Heart left ventricle (tissue), 16 donors: ENCODE results near the gene NT5DC4. TPM values are rescaled to one million over a fixed set of nuclear protein-coding genes. Genes with fewer than 3 reads are reported as not detected.
A peak's percentile ranks its signal among the peaks of the same experiment; 100 is the strongest.

Source experiments
- ATAC-seq, 4 donors: fragments of 200-7000 bp; cut with Tn5 transposase; one replicate each; pipeline ENCODE4 v1.9.1; 2020 to 2022; ENCODE audit warnings: moderate library complexity in 4 of 4, mild to moderate bottlenecking in 3 of 4, moderate number of reproducible peaks in 1 of 4
- DNase-seq, 5 donors: peaks; one replicate each; pipeline ENCODE4 v3.0.0-alpha.2; 2020
- H3K27ac ChIP-seq, 12 donors: fragments of 200-600 bp; sonication (generic) in 4 of 12; one replicate each; pipeline versions ENCODE4 v1.5.0 to v1.8.0; 2016 to 2022; ENCODE audit warnings: mild to moderate bottlenecking in 2 of 12
- H3K27me3 ChIP-seq, 9 donors: fragments of 200-600 bp; sonication (generic) in 2 of 9; one replicate each; pipeline versions ENCODE4 v1.5.1 to v1.8.0; 2016 to 2022; ENCODE audit warnings: mild to moderate bottlenecking in 3 of 9
- H3K36me3 ChIP-seq, 9 donors: fragments of 200-600 bp; sonication (generic) in 2 of 9; one replicate each; pipeline versions ENCODE4 v1.5.0 to v1.8.0; 2018 to 2022; ENCODE audit warnings: mild to moderate bottlenecking in 2 of 9
- H3K4me1 ChIP-seq, 12 donors: fragments of 200-600 bp; sonication (generic) in 4 of 12; one replicate each; pipeline versions ENCODE4 v1.5.0 to v1.8.0; 2016 to 2022; ENCODE audit warnings: mild to moderate bottlenecking in 3 of 12
- H3K4me3 ChIP-seq, 12 donors: fragments of 200-600 bp; sonication (generic) in 4 of 12; one replicate each; pipeline versions ENCODE4 v1.5.0 to v1.8.0; 2017 to 2022; ENCODE audit warnings: mild to moderate bottlenecking in 9 of 12, moderate library complexity in 4 of 12
- H3K9me3 ChIP-seq, 12 donors: fragments of 200-600 bp; sonication (generic) in 4 of 12; one replicate each; pipeline versions ENCODE4 v1.5.0 to v1.8.0; 2016 to 2022; ENCODE audit warnings: mild to moderate bottlenecking in 1 of 12
- POLR2A ChIP-seq, 2 donors: fragments of 450-650 bp; IDR thresholded peaks; one replicate each; pipeline ENCODE4 v1.6.1; 2017; ENCODE audit warnings: antibody characterized with exemption in 2 of 2, mild to moderate bottlenecking in 2 of 2, moderate library complexity in 2 of 2
- WGBS, 4 donors: extraction: QIAGEN DNeasy Blood & Tissue Kit in 2 of 4; methylation state at CpG; one replicate each; pipeline versions ENCODE4 v1.1.5 to v1.1.7; 2013 to 2018; 5-methylcytosine and 5-hydroxymethylcytosine counted together
- intact Hi-C, 10 donors: fragments of 100-400 bp; cut with DNase I; formaldehyde crosslinking; loops; one replicate each; pipeline versions ENCODE4 v1.11.1 to v1.14.2; 2022
- polyA plus RNA-seq, 2 donors: library from polyadenylated mRNA; stranded (reverse); fragments of 200-250 nt; gene quantifications; one replicate each; pipeline ENCODE4 v1.2.3, GENCODE V29; 2013
- total RNA-seq, 9 donors: library from RNA; depleted of rRNA in 2 of 9; stranded (reverse); fragments of >200 nt in 2 of 9; fragmentation: NEBNext Ultra II Directional in 3 of 9; extraction: Animal tissue kit (Norgen Biotek cat#: 25700) in 3 of 9; gene quantifications; one replicate each; pipeline versions ENCODE4 v1.1.0 to v1.2.4, GENCODE V29; 2016 to 2023
- TF ChIP-seq, protein P1 (sequence below), 12 donors: fragments of 200-600 bp; sonication (generic) in 4 of 12; IDR thresholded peaks; one replicate each; pipeline versions ENCODE4 v1.5.0 to v1.8.0; 2018 to 2022; ENCODE audit warnings: antibody characterized with exemption in 12 of 12, mild to moderate bottlenecking in 5 of 12
- donor health status: ischemic (EF 13 %, LVEDD 7.1; RV severe dilation, severe dysfunction).
- donor health status: healthy with polysubstance abuse.
- donor health status: DM: no; HTN: yes; CAD: no.
- donor health status: DM: no; HTN: no; CAD: no.
- donor health status: ischemic (EF 25% LVEDD 6.9; RV normal size, moderate dysfunction).
- donor health status: ischemic (EF 25% LVEDD 5.7; RV mildly dilated, moderate dysfunction).
- donor health status: healthy.
- donor health status: DM: yes; HTN: yes; CAD: no.
- donor health status: ischemic (EF 35%, LVEDD 5.7; RV mildly dilated, moderate dysfunction).
- donor health status: nonischemic (EF 11% LVEDD 7.7; RV severe dilation, severe dysfunction).
- donor health status: DM: yes; HTN: yes; CAD: no.
- donor health status: PGD.
- donor health status: ischemic (EF 29% LVEDD 5.4; RV normal size, mild dysfunction).
- donor health status: nonischemic (EF 23%, LVEDD 6.1; RV moderate dilation, normal function).

NT5DC4 gene
- total and polyA plus RNA-seq, 11 donors: 0.16 TPM; not detected in 10

DNA sequence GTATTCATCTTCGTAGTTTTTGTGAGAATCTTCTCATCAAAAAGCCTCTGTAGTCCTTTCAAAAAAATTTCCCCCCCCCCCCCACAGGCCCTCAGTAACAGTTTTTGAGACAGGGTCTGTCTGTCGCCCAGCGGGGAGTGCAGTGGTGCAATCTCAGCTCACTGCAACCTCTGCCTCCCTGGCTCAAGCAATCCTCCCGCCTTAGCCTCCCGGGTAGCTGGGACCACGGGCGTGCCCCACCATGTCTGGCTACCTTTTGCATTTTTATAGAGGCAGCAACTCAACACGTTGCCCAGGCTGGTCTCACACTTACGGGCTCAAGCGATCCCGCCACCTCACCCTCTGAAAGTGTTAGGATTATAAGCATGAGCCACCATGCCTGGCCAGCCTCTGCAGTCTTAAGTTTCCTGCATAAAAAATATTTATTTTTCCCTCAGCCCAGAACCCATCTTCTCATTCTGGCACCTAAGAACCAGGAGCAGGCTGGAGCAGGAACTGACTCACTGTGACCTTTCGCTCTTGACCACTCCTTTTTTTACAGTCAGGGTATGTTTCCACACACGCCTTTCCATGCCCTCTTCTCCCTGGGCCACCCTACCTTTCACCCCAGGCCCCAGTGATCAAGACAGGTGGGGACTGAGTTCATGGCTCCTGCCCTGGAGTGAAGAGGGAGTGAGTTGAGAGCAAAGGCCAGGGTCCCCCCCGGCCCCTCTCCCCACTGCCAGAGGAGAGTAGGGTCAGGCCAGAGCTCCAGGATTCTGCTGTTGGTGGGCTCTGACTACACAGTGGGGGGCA lies 32.5 kb upstream of the NT5DC4 start:
- DNase-seq (no peak), ATAC-seq (no peak)
- WGBS, 4 donors: 91 to 95% (median 93%) methylated on average over 14 of the region's 14 CpGs
- no peak for TF ChIP-seq POLR2A (IDR thresholded peaks at IDR 0.05)
- no peaks in the 10 kb centered on the region for H3K27me3 ChIP-seq
- H3K4me1 ChIP-seq: peaks cover 0 to 44% (median 0%) of the 10 kb centered on the region in 12 donors
- no peak overlapping the region for H3K4me3 ChIP-seq
- H3K9me3 ChIP-seq: no peaks in the 10 kb centered on the region
- no peaks in the 10 kb centered on the region for H3K36me3 ChIP-seq
- H3K27ac ChIP-seq: no peak overlapping the region
- intact Hi-C loops: loop anchor here in 1 of 10 donors (5.0 kb wide), 1 partner anchor 36 kb away; no protein-coding TSS in a partner anchor

DNA sequence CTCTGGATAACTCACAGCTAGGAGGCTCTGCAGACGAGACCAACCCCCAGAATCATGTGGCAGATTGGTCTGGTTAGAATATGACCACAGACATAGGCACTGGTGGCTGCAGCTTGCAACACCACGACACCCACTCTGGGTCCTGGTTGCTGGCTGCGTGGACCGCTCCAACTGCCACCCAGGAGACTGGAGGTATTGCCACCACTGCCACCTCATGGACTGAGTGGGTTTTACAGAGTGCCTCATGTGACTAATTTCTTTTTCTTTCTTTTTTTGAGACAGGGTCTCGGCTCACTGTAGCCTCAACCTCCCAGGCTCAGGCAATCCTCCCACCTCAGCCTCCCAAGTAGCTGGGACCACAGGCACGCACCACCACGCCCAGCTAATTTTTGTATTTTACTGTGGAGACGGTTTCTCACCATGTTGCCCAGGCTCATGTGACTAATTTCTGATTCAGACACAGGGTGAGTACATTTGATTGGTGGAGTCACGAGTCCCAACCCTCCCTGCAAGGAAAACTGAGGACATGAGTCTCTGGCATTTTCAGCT lies 29.9 kb upstream of the NT5DC4 start:
- peaks cover 0 to 36% (median 0%) of the 10 kb centered on the region in 12 donors for H3K4me1 ChIP-seq

DNA sequence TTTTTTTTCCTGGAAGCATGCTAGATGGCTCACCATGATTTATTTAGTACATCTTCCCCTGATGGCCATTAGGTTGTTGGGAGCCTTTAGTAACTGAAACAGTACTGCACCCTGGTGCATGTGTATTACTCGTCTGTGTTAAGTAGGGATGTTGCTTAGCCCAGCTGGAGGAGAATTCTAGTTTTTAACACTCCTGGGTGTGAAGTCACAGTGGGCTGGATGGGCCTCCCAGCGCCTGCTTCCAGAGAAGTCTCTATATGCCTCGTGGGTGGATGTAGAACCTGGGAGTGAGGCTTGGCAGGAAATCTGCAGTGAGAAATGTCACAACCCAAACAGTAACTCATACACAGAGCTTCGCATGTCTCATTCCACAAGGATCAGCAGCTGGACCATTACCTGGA lies 28.9 kb upstream of the NT5DC4 start:
- DNase-seq (no peak), ATAC-seq (peak in 1 of 4 donors; percentile 62)
- H3K36me3 ChIP-seq: no peaks in the 10 kb centered on the region
- H3K27me3 ChIP-seq: no peaks in the 10 kb centered on the region
- peak overlapping the region in 1 of 12 donors; percentile 77 for H3K27ac ChIP-seq
- peaks cover 0 to 28% (median 0%) of the 10 kb centered on the region in 12 donors for H3K4me1 ChIP-seq
- TF ChIP-seq, protein P1, sequence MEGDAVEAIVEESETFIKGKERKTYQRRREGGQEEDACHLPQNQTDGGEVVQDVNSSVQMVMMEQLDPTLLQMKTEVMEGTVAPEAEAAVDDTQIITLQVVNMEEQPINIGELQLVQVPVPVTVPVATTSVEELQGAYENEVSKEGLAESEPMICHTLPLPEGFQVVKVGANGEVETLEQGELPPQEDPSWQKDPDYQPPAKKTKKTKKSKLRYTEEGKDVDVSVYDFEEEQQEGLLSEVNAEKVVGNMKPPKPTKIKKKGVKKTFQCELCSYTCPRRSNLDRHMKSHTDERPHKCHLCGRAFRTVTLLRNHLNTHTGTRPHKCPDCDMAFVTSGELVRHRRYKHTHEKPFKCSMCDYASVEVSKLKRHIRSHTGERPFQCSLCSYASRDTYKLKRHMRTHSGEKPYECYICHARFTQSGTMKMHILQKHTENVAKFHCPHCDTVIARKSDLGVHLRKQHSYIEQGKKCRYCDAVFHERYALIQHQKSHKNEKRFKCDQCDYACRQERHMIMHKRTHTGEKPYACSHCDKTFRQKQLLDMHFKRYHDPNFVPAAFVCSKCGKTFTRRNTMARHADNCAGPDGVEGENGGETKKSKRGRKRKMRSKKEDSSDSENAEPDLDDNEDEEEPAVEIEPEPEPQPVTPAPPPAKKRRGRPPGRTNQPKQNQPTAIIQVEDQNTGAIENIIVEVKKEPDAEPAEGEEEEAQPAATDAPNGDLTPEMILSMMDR (IDR thresholded peaks at IDR 0.05): no peak
- TF ChIP-seq POLR2A (IDR thresholded peaks at IDR 0.05): no peak
- WGBS, 4 donors: 54 to 58% (median 57%) methylated on average over 4 of the region's 4 CpGs
- H3K9me3 ChIP-seq: no peaks in the 10 kb centered on the region
- intact Hi-C loops: loop anchor here in 9 of 10 donors (1.0 to 10.0 kb wide), 5 partner anchors 65 to 93 kb away; no protein-coding TSS in a partner anchor
- no peak overlapping the region for H3K4me3 ChIP-seq

More for the DNA sequence above, 29.9 kb upstream of the NT5DC4 start:
- Histone ChIP-seq H3K9me3 (no peaks in the 10 kb centered on the region), H3K27ac (peak overlapping the region in 1 of 12 donors; percentile 81), H3K27me3 (no peaks in the 10 kb centered on the region), H3K4me3 (peak overlapping the region in 1 of 12 donors; percentile 33), H3K36me3 (no peaks in the 10 kb centered on the region)
- no peak for TF ChIP-seq POLR2A (IDR thresholded peaks at IDR 0.05)
- TF ChIP-seq, protein P1 (IDR thresholded peaks at IDR 0.05): peak; percentile 44 to 68 (median 62)
- 47 to 58% (median 53%) methylated on average over 7 to 9 of the region's 9 CpGs for WGBS, 4 donors
- ATAC-seq: peak; percentile 40 to 83 (median 76)
- intact Hi-C loops: loop anchor here in 9 of 10 donors (1.0 to 10.0 kb wide), 5 partner anchors 64 to 92 kb away; no protein-coding TSS in a partner anchor
- peak in 4 of 5 donors; percentile 57 to 75 (median 62) for DNase-seq

DNA sequence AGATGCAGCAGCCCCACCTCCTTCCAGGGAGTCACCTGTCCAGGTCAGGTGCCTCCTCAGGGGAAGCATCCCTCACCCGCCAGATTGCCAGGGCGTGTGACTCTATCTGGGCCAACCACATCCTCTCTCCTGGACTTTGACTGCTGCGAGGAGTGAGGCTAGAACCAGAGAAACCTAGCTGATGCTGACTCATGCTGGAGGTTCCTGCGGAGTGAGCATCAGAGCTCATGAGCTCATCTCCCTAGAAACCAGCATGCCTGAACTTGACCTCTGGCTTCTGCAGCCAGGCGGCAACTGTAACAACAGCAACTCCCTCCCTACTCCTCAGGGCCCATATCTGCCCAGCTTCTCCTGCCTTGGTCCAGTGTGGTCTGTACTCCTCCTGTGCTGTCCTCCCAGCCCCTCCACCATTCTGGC lies 28.3 kb upstream of the NT5DC4 start:
- ATAC-seq (peak in 3 of 4 donors; percentile 61 to 83 (median 73)), DNase-seq (peak in 2 of 5 donors; percentile 25 to 45)
- H3K36me3 ChIP-seq: no peaks in the 10 kb centered on the region
- 59 to 72% (median 61%) methylated on average over 4 to 5 of the region's 5 CpGs for WGBS, 4 donors
- peaks cover 0 to 28% (median 0%) of the 10 kb centered on the region in 12 donors for H3K4me1 ChIP-seq
- TF ChIP-seq, protein P1 (IDR thresholded peaks at IDR 0.05): no peak
- TF ChIP-seq POLR2A (IDR thresholded peaks at IDR 0.05): no peak
- intact Hi-C loops: loop anchor here in 4 of 10 donors (5.0 to 10.0 kb wide), 2 partner anchors 65 to 68 kb away; no protein-coding TSS in a partner anchor
- no peaks in the 10 kb centered on the region for H3K27me3 ChIP-seq
- H3K4me3 ChIP-seq: no peak overlapping the region
- H3K27ac ChIP-seq: peak overlapping the region in 1 of 12 donors; percentile 77
- H3K9me3 ChIP-seq: no peaks in the 10 kb centered on the region
